Activated CD4-positive, alpha-beta T cell treated with anti-CD3 and anti-CD28 coated beads, Interleukin-2, Interleukin-6, amounts not matched to agents 100 ng/mL and 50 ng/mL, durations not matched to agents 16 hours and 8 hours (primary cell): ENCODE data around the gene DOCK4.
"Not testable (repeated sequence)": the region's sequence is repeated elsewhere in the genome, so short reads cannot be mapped to it uniquely, and the experiment has no call there.

Experiments used
- DNase-seq: peaks from one replicate; pipeline ENCODE4 v3.0.0-alpha.2; 2020

DOCK4 gene

GRCh38 chr7:112206238-112206990, at the start of gene DOCK4, which contains the start of gene ZNF277:
DOCK4 (minus strand) TSS chr7:112206399; CDS start chr7:112206138, 261 bp downstream.
ZNF277 (plus strand) TSS chr7:112206695; CDS start chr7:112206717, 22 bp downstream.
- peak; percentile 99 for DNase-seq

GRCh38 chr7:112255388-112255720, 49.2 kb upstream of the DOCK4 start:
- DNase-seq = no peak

- no peak for DNase-seq
Observed at GRCh38 chr7:112254709-112255387, 48.6 kb upstream of the DOCK4 start.

- DNase-seq = no peak
Observed at GRCh38 chr7:112254156-112254555, 48.0 kb upstream of the DOCK4 start.

GRCh38 chr7:112252691-112253090, 46.5 kb upstream of the DOCK4 start:
- no peak for DNase-seq

GRCh38 chr7:112252141-112252540, 45.9 kb upstream of the DOCK4 start:
- DNase-seq = no peak

GRCh38 chr7:112249967-112250366, 43.8 kb upstream of the DOCK4 start:
- DNase-seq = not testable (repeated sequence)

- no peak for DNase-seq
Observed at GRCh38 chr7:112248598-112248997, 42.4 kb upstream of the DOCK4 start.

GRCh38 chr7:112238852-112239610, 32.8 kb upstream of the DOCK4 start:
- no peak for DNase-seq

- no peak for DNase-seq
Observed at GRCh38 chr7:112238330-112238729, 32.1 kb upstream of the DOCK4 start.

- DNase-seq = no peak
Observed at GRCh38 chr7:112236597-112236996, 30.4 kb upstream of the DOCK4 start.

GRCh38 chr7:112234147-112234546, 27.9 kb upstream of the DOCK4 start:
- DNase-seq = no peak

- DNase-seq = no peak
Observed at GRCh38 chr7:112233048-112233697, 27.0 kb upstream of the DOCK4 start.

GRCh38 chr7:112232212-112232978, 26.2 kb upstream of the DOCK4 start:
- no peak for DNase-seq

- no peak for DNase-seq
Observed at GRCh38 chr7:112228632-112229031, 22.4 kb upstream of the DOCK4 start.

GRCh38 chr7:112226701-112227276, 20.6 kb upstream of the DOCK4 start:
- DNase-seq = no peak

GRCh38 chr7:112225006-112225405, 18.8 kb upstream of the DOCK4 start:
- no peak for DNase-seq

- no peak for DNase-seq
Observed at GRCh38 chr7:112224186-112224585, 18.0 kb upstream of the DOCK4 start.

GRCh38 chr7:112223310-112223709, 17.1 kb upstream of the DOCK4 start:
- DNase-seq = no peak

GRCh38 chr7:112220877-112221434, 14.8 kb upstream of the DOCK4 start:
- DNase-seq = no peak

- DNase-seq = no peak
Observed at GRCh38 chr7:112215787-112216186, 9.6 kb upstream of the DOCK4 start.

GRCh38 chr7:112214883-112215282, 8.7 kb upstream of the DOCK4 start:
- no peak for DNase-seq
